Measurements from ENCODE around the gene SNX17.

DNA sequence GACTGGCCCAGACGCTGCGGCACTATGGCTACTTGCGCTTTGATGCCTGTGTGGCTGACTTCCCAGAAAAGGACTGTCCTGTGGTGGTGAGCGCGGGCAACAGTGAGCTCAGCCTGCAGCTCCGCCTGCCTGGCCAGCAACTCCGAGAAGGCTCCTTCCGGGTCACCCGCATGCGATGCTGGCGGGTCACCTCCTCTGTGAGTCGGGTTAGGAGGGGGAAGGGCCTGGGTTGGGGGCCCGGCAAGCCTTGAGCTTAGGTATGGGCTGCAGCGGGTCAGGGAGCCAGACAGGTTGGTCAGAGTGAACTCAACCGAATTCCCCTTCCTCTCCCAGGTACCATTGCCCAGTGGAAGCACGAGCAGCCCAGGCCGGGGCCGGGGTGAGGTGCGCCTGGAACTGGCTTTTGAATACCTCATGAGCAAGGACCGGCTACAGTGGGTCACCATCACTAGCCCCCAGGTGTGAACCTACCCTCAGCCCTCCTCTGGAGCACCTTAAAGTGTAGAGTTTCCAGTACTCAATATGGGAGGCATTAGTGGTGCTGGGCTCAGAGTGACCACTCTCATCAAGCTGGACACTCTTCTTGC is 5.2 kb downstream of the SNX17 start:
- TF ChIP-seq, protein P1, sequence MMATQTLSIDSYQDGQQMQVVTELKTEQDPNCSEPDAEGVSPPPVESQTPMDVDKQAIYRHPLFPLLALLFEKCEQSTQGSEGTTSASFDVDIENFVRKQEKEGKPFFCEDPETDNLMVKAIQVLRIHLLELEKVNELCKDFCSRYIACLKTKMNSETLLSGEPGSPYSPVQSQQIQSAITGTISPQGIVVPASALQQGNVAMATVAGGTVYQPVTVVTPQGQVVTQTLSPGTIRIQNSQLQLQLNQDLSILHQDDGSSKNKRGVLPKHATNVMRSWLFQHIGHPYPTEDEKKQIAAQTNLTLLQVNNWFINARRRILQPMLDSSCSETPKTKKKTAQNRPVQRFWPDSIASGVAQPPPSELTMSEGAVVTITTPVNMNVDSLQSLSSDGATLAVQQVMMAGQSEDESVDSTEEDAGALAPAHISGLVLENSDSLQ (IDR thresholded peaks at IDR 0.05): no peak
- TF ChIP-seq SP1 (IDR thresholded peaks at IDR 0.05) (no peak), ZNF384 (IDR thresholded peaks at IDR 0.05) (no peak), FOXK2 (IDR thresholded peaks at IDR 0.05) (no peak), ELF4 (IDR thresholded peaks at IDR 0.05) (no peak), TARDBP (IDR thresholded peaks at IDR 0.05) (no peak), FOXA1 (IDR thresholded peaks at IDR 0.05) (no peak), NFRKB (IDR thresholded peaks at IDR 0.05) (no peak), L3MBTL2 (conservative IDR thresholded peaks at IDR 0.05) (no peak), HDGF (IDR thresholded peaks at IDR 0.05; ENCODE audit: borderline replicate concordance) (no peak)
